Raji (cell line): Measurements from ENCODE around the gene CES1.

Experiments
- POLR2A ChIP-seq: IDR thresholded peaks from 2 replicates; pipeline ENCODE4 v1.6.1; 2011; ENCODE audit warnings: low read depth, low read length, control low read depth; ENCODE audit not compliant: insufficient read depth

The CES1 gene

GRCh38 chr16:55809386-55809785 lies 23.5 kb downstream of the CES1 start:
- no peak for TF ChIP-seq POLR2A

- no peak for TF ChIP-seq POLR2A
Observed at GRCh38 chr16:55779402-55780094, 53.3 kb downstream of the CES1 start.

DNA sequence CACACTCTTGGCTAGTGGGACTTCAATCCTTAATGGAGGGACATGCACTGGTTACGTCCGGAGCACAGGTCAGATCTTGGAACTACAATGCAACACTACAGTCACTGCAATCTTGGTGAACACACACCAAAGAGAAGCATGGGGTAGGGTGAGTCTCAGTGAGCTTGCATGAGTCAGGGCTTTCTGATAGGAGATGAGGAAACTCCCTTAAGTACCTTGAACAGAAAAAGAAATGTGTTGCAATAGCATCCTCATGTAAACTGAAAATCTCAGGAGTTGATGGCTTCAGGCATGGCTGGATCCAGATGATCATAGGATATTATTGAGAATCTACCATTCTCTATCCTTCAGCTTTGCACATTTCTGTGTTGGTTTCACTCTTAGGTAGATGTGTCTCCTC lies 54.1 kb downstream of the CES1 start:
- no peak for TF ChIP-seq POLR2A

GRCh38 chr16:55775857-55776256 lies 57.0 kb downstream of the CES1 start:
- TF ChIP-seq POLR2A, result no peak

DNA sequence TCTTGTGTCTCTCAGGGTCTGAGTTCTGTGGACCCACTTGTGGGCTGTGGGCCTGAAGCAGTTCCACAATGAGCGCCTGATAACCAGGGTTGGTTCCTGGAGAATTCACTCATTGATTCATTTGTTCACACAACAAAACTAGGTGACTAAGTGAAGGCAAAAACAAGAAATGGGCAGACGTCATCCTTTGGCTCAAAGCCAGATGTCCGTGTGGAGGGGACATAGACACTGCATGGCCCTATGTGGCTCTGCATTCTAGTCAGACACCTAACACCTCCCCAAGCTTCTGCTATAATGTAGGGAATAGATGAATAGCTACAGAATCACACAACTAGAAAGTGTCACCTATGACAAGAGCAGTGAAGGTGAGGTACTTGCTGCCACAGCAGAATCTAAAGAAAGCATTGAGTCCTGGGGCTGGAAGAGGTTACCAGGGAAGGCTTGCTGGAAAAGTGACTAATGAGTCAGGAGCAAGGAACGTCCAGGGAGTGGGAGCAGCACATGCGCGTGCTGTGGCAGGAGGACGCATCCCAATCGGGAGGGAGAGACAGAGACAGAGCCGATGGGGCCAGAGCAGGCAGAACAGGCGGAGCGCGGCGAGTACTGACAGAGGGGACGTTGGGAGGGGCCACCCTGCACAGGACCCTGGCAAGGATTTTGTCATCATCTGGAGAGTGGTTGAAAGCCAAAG lies 58.9 kb downstream of the CES1 start:
- TF ChIP-seq POLR2A, result no peak

- TF ChIP-seq POLR2A, result no peak
Observed at GRCh38 chr16:55765161-55765560, 67.7 kb downstream of the CES1 start.

DNA sequence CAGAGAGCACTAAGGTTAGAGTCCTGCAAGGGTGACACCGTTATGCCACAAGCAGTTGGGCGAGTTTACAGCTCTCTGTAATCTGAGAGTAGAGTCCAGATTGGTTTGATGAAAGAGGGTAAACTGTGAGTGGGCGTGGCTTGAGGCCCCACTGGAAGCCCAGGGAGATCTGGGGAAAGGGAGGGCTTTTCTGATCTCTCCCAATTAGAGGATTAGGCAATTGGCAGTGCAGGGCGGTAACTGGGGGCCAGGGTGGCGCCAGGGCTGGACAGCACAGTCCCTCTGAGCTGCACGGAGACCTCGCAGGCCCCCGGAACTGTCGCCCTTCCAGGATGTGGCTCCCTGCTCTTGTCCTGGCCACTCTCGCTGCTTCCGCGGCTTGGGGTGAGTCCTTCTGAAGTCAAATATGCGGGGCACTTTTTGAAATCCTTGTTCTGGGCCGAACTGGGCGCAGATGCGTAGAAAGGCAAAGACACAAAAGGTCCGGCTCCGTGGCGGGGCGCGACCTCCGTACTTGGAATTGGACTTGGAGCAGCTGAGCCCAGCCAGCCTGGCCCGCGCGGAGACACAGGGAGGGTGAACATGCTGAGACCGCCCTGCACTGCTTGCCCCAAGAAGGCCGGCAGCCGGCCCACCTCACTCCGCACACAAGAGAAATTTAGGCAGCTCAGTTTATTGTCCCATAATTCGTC lies 72.4 kb downstream of the CES1 start:
- no peak for TF ChIP-seq POLR2A

- no peak for TF ChIP-seq POLR2A
Observed at GRCh38 chr16:55756963-55757362, 75.9 kb downstream of the CES1 start.

GRCh38 chr16:55754056-55754455 lies 78.8 kb downstream of the CES1 start:
- no peak for TF ChIP-seq POLR2A
